Measurements from ENCODE around the gene PPID. TPM values are rescaled to one million over a fixed set of nuclear protein-coding genes. Genes with fewer than 3 reads are reported as not detected.

PPID gene
- total and polyA plus RNA-seq, 2 of the 4 experiments (the other 2 are of a cell fraction), result 11.8 to 21.1 TPM

GRCh38 chr4:158681629-158682028 lies 41.6 kb downstream of the PPID start:
- H3K14ac ChIP-seq (replicated peaks; ENCODE audit: low read depth, low read length), result no peak overlapping the region
- no peak overlapping the region for H2BK120ac ChIP-seq (ENCODE audit: low read depth, low read length)
- no peak overlapping the region for H3K9ac ChIP-seq (ENCODE audit: low read depth, low read length)
- no peak overlapping the region for H3K18ac ChIP-seq (ENCODE audit: low read depth, low read length)
- no peak overlapping the region for H3K56ac ChIP-seq (ENCODE audit: extremely low read depth, insufficient read depth, low read length)
- in situ Hi-C loops (cut with MboI; ENCODE audit: low sequenced_read_pairs) (no loop called here), dilution Hi-C loops (cut with HindIII; ENCODE audit: low sequenced_read_pairs, unreplicated experiment) (no loop called here), intact Hi-C loops (cut with micrococcal nuclease) (no loop called here)
- H2AFZ ChIP-seq (replicated peaks; ENCODE audit: low read length, poor library complexity), result no peak overlapping the region
- no peak overlapping the region for H2BK5ac ChIP-seq (ENCODE audit: low read depth, low read length, poor library complexity, severe bottlenecking)
- H3K79me1 ChIP-seq (ENCODE audit: low read depth in 1 of 2, low read length in 2 of 2), result peaks cover 3 to 5% of the 10 kb centered on the region in 2 experiments; a peak in 2 of 4 replicates
- no peak overlapping the region for H4K91ac ChIP-seq (ENCODE audit: insufficient read depth, low read depth, low read length)
- H3K4me1 ChIP-seq (ENCODE audit: control insufficient read depth, insufficient read depth, low read length), result no peaks in the 10 kb centered on the region
- H3K9me1 ChIP-seq (ENCODE audit: insufficient read depth, low read length), result no peaks in the 10 kb centered on the region
- H3K23ac ChIP-seq (ENCODE audit: low read depth, low read length), result no peak overlapping the region
- no peaks in the 10 kb centered on the region for H3K9me3 ChIP-seq (ENCODE audit: control insufficient read depth, insufficient read depth, low read length)
- H3K4me3 ChIP-seq (ENCODE audit: insufficient read depth, low read depth, low read length), result no peak overlapping the region
- H4K5ac ChIP-seq (ENCODE audit: low read depth, low read length), result no peak overlapping the region
- TF ChIP-seq NFE2L2 (IDR thresholded peaks at IDR 0.05; ENCODE audit: low read depth, low read length) (no peak), CHD1 (IDR thresholded peaks at IDR 0.05; ENCODE audit: low read depth, low read length) (no peak), MXI1 (IDR thresholded peaks at IDR 0.05; ENCODE audit: borderline replicate concordance, low read depth, low read length) (no peak), SMC3 (IDR thresholded peaks at IDR 0.05; ENCODE audit: low read depth, low read length) (no peak), RFX5 (IDR thresholded peaks at IDR 0.05; ENCODE audit: low read depth, low read length) (no peak), FOS (IDR thresholded peaks at IDR 0.05; ENCODE audit: low read depth, low read length) (no peak), POLR2A (IDR thresholded peaks at IDR 0.05; ENCODE audit: low read depth, low read length) (no peak), RCOR1 (IDR thresholded peaks at IDR 0.05; ENCODE audit: insufficient replicate concordance, low read length) (no peak)
- no CpG with 5 or more reads among the region's 1 CpG for WGBS, 2 experiments (ENCODE audit: extremely low coverage in 2 of 2, insufficient read length in 1 of 2)
- no peak overlapping the region for H3K4me2 ChIP-seq (ENCODE audit: low read depth, low read length)
- H4K20me1 ChIP-seq (ENCODE audit: insufficient read depth, low read length), result no peaks in the 10 kb centered on the region
- H2AK5ac ChIP-seq (ENCODE audit: low read depth, low read length), result no peak overlapping the region
- H4K8ac ChIP-seq (ENCODE audit: low read depth in 2 of 2, low read length in 2 of 2), result no peak overlapping the region
- H2BK20ac ChIP-seq (ENCODE audit: low read depth, low read length), result no peak overlapping the region
- no peak overlapping the region for H3K4ac ChIP-seq (ENCODE audit: low read depth, low read length)
- H2AK9ac ChIP-seq (replicated peaks; ENCODE audit: low read depth, low read length, poor library complexity), result no peak overlapping the region
- CTCF ChIA-PET, result no interaction called here
- no TSS peak for BruUV-seq (replicated peaks)
- H3K27me3 ChIP-seq (ENCODE audit: control insufficient read depth, insufficient read depth, low read length), result no peaks in the 10 kb centered on the region
- DNase-seq (no peak), ATAC-seq (ENCODE audit: low read depth) (no peak)
- no peaks in the 10 kb centered on the region for H3K36me3 ChIP-seq (ENCODE audit: control insufficient read depth, insufficient read depth, low read length)
- POLR2A ChIA-PET (ENCODE audit: unreplicated experiment), result no interaction called here
- H2BK15ac ChIP-seq (ENCODE audit: low read depth, low read length), result no peak overlapping the region
- no peak overlapping the region for H3K27ac ChIP-seq (ENCODE audit: insufficient read depth, low read length)

Measured in IMR-90 (cell line).